GM12878 (cell line): Measurements from ENCODE around the gene AQP2. TPM values are rescaled to one million over a fixed set of nuclear protein-coding genes. Genes with fewer than 3 reads are reported as not detected.

Experiments used
- ATAC-seq: fragments of 200-7000 bp; cut with Tn5 transposase; 3 replicates; pipeline ENCODE4 v1.9.1; 2020; ENCODE audit warnings: mild to moderate bottlenecking, moderate library complexity
- BruUV-seq: library from RNA; stranded (reverse); fragments of 400-500 nt; replicated peaks from 2 replicates; lab custom pipeline; 2021; lab: Mats Ljungman, UMichigan
- CTCF ChIA-PET: fragments of 300-600 bp; sonication (Branson Sonifier 250); formaldehyde crosslinking; extraction: SDS; loops from one replicate; lab custom pipeline; 2021; ENCODE audit warnings: inconsistent platforms; lab: Yijun Ruan, JAX
- POLR2A ChIA-PET: fragments of 350-600 bp; formaldehyde crosslinking; extraction: SDS; loops from one replicate; lab custom pipeline; 2021; ENCODE audit warnings: inconsistent platforms; lab: Charles Lee
- RAD21 ChIA-PET: fragments of 300-600 bp; sonication (Branson Sonifier 250); formaldehyde crosslinking; loops from one replicate; lab custom pipeline; 2023; ENCODE audit warnings: antibody characterized with exemption; ENCODE audit not compliant: unreplicated experiment; lab: Charles Lee
- SMC1A ChIA-PET: fragments of 300-600 bp; sonication (Branson Sonifier 250); formaldehyde crosslinking; loops from one replicate; lab custom pipeline; 2023; ENCODE audit not compliant: unreplicated experiment, uncharacterized antibody; lab: Charles Lee
- DNase-seq: peaks from one replicate; pipeline ENCODE4 v3.0.0-alpha.2; 2011; ENCODE audit warnings: low read depth, low spot score
- FAIRE-seq: peaks from 3 replicates; lab custom pipeline; 2011; peaks lifted over from hg19 to GRCh38; lab: Jason Lieb, UNC
- H2AFZ ChIP-seq: 2 replicates; pipeline ENCODE4 v1.6.0; 2011; ENCODE audit warnings: low read depth, low read length, control low read depth; ENCODE audit not compliant: control insufficient read depth
- H3K27ac ChIP-seq: 2 replicates; pipeline ENCODE4 v1.5.1; 2011; ENCODE audit warnings: control low read depth; ENCODE audit not compliant: control insufficient read depth, insufficient read depth
- H3K27me3 ChIP-seq, 2 experiments: replicated peaks in 1 of 2; 2 replicates each; pipeline versions ENCODE4 v1.6.0 to v1.6.1; 2011; ENCODE audit warnings: low read length in 1 of 2; ENCODE audit not compliant: control insufficient read depth in 2 of 2, insufficient read depth in 2 of 2
- H3K36me3 ChIP-seq, 2 experiments: 2 replicates each; pipeline ENCODE4 v1.5.1; 2011; ENCODE audit warnings: low read length in 1 of 2; ENCODE audit not compliant: control insufficient read depth in 2 of 2, insufficient read depth in 2 of 2
- H3K4me1 ChIP-seq: 2 replicates; pipeline ENCODE4 v1.6.1; 2011; ENCODE audit warnings: mild to moderate bottlenecking, low read length, moderate library complexity, mixed read lengths; ENCODE audit not compliant: control insufficient read depth, insufficient read depth
- H3K4me2 ChIP-seq: 2 replicates; pipeline ENCODE4 v1.6.0; 2011; ENCODE audit warnings: control low read depth; ENCODE audit not compliant: control insufficient read depth, insufficient read depth
- H3K4me3 ChIP-seq: fragments of 200-600 bp; sonication (generic); 2 replicates; pipeline ENCODE4 v1.5.1; 2016
- H3K79me2 ChIP-seq: 2 replicates; pipeline ENCODE4 v1.6.0; 2011; ENCODE audit warnings: low read length; ENCODE audit not compliant: control insufficient read depth, insufficient read depth
- H3K9ac ChIP-seq: 2 replicates; pipeline ENCODE4 v1.8.0; 2011; ENCODE audit warnings: low read length, control low read depth, mixed read lengths; ENCODE audit not compliant: control insufficient read depth, insufficient read depth
- H3K9me3 ChIP-seq: replicated peaks from 3 replicates; pipeline ENCODE4 v1.5.1; 2011; ENCODE audit warnings: mild to moderate bottlenecking, low read length; ENCODE audit not compliant: control insufficient read depth, insufficient read depth
- H4K20me1 ChIP-seq: 2 replicates; pipeline ENCODE4 v1.6.0; 2011; ENCODE audit not compliant: control insufficient read depth, insufficient read depth
- CREB1 ChIP-seq: IDR thresholded peaks from 2 replicates; pipeline ENCODE4 v1.6.1; 2012; ENCODE audit warnings: low read depth, mild to moderate bottlenecking, inconsistent platforms
- EZH2 ChIP-seq: IDR thresholded peaks from 2 replicates; pipeline ENCODE4 v1.6.1; 2012; ENCODE audit warnings: low read depth, mild to moderate bottlenecking, control low read depth, inconsistent platforms, low read length, borderline replicate concordance; ENCODE audit not compliant: control insufficient read depth
- FOXM1 ChIP-seq: IDR thresholded peaks from 2 replicates; pipeline ENCODE4 v1.6.1; 2012; ENCODE audit warnings: low read depth, mild to moderate bottlenecking, inconsistent platforms, low read length, moderate library complexity
- IRF4 ChIP-seq: IDR thresholded peaks from 2 replicates; pipeline ENCODE4 v1.6.1; 2011; ENCODE audit warnings: low read depth, low read length
- MYC ChIP-seq: IDR thresholded peaks from 2 replicates; pipeline ENCODE4 v1.6.1; 2011; ENCODE audit warnings: mild to moderate bottlenecking, low read length, moderate library complexity, inconsistent platforms; ENCODE audit not compliant: insufficient read depth, insufficient replicate concordance, insufficient read length, severe bottlenecking
- NFXL1 ChIP-seq: fragments of 450-650 bp; IDR thresholded peaks from 2 replicates; pipeline ENCODE4 v1.6.1; 2017; ENCODE audit warnings: antibody characterized with exemption, mild to moderate bottlenecking, borderline replicate concordance
- RB1 ChIP-seq: fragments of 450-650 bp; formaldehyde crosslinking; IDR thresholded peaks from 2 replicates; pipeline ENCODE4 v1.6.1; 2017; ENCODE audit warnings: mild to moderate bottlenecking, borderline replicate concordance
- RFX5 ChIP-seq: IDR thresholded peaks from 2 replicates; pipeline ENCODE4 v1.6.1; 2011; ENCODE audit warnings: low read depth, low read length, improper control_type of control experiment
- SMAD5 ChIP-seq: IDR thresholded peaks from 2 replicates; pipeline ENCODE4 v1.6.1; 2016; ENCODE audit warnings: antibody characterized with exemption, low read depth
- STAT3 ChIP-seq: IDR thresholded peaks from 2 replicates; pipeline ENCODE4 v1.6.1; 2011; ENCODE audit warnings: low read depth, low read length, improper control_type of control experiment
- TCF7 ChIP-seq: IDR thresholded peaks from 2 replicates; pipeline ENCODE4 v1.6.1; 2014; ENCODE audit warnings: antibody characterized with exemption, borderline replicate concordance
- ZNF217 ChIP-seq: fragments of 450-650 bp; IDR thresholded peaks from 2 replicates; pipeline ENCODE4 v1.6.1; 2017; ENCODE audit warnings: antibody characterized with exemption, mild to moderate bottlenecking
- ZZZ3 ChIP-seq: IDR thresholded peaks from 2 replicates; pipeline ENCODE4 v1.6.1; 2011; ENCODE audit warnings: low read depth; ENCODE audit not compliant: control insufficient read depth, insufficient read length
- WGBS: methylation state at CpG from one replicate; pipeline ENCODE4 v1.1.6; 2016; ENCODE audit warnings: low lambda C conversion rate; ENCODE audit not compliant: insufficient replicate concordance, insufficient coverage; ENCODE audit errors: missing lambda C conversion rate; 5-methylcytosine and 5-hydroxymethylcytosine counted together
- in situ Hi-C: fragments of 300-500 bp; cut with MboI; formaldehyde crosslinking; loops from 9 replicates; pipeline ENCODE4 v1.14.3; 2018; ENCODE audit warnings: mixed read lengths
- intact Hi-C: fragments of 100-400 bp; cut with micrococcal nuclease; formaldehyde crosslinking; loops from one replicate; pipeline ENCODE4 v1.14.2; 2022; ENCODE audit not compliant: unreplicated experiment
- polyA plus RNA-seq, 11 experiments: library from polyadenylated mRNA; depleted of rRNA in 4 of 11; unstranded in 6 of 11; stranded (reverse) in 5 of 11; fragments of >200 nt; fragmentation: Nextera tagmentation in 4 of 11; fragmentation: Illumina TruSeq in 1 of 11; extraction: Ambion mirVana in 4 of 11; extraction: Trizol in 1 of 11; gene quantifications; 1 replicate in 1 of 11; 2 replicates in 10 of 11; pipeline versions ENCODE4 v1.2.1 to v1.2.3, GENCODE V29; 2011 to 2016; ENCODE audit warnings: inconsistent platforms in 2 of 11, missing spikeins in 2 of 11, low read depth in 1 of 11
- total RNA-seq, 4 experiments: library from RNA; depleted of rRNA in 3 of 4; stranded (reverse); fragments of >200 nt in 3 of 4; fragmentation: Illumina TruSeq in 1 of 4; extraction: Trizol in 1 of 4; gene quantifications; 2 replicates each; pipeline versions ENCODE4 v1.2.1 to v1.2.3, GENCODE V29; 2013 to 2021
- TF ChIP-seq, protein P1 (sequence below): fragments of 450-650 bp; formaldehyde crosslinking; IDR thresholded peaks from 2 replicates; pipeline ENCODE4 v1.4.0; 2022; ENCODE audit warnings: mild to moderate bottlenecking, moderate library complexity
- TF ChIP-seq, protein P2 (sequence below): fragments of 450-650 bp; IDR thresholded peaks from 2 replicates; pipeline ENCODE4 v1.6.1; 2018; ENCODE audit warnings: mild to moderate bottlenecking, low read depth, moderate library complexity; ENCODE audit not compliant: partially characterized antibody
- TF ChIP-seq, protein P3 (sequence below): fragments of 450-650 bp; IDR thresholded peaks from 2 replicates; pipeline ENCODE4 v1.6.1; 2017; ENCODE audit warnings: antibody characterized with exemption, mild to moderate bottlenecking, moderate library complexity

AQP2 gene
- total and polyA plus RNA-seq, 10 of the 15 experiments (the other 5 are each of a cell fraction or from before 2014, with no cell fraction given) = not detected

DNA sequence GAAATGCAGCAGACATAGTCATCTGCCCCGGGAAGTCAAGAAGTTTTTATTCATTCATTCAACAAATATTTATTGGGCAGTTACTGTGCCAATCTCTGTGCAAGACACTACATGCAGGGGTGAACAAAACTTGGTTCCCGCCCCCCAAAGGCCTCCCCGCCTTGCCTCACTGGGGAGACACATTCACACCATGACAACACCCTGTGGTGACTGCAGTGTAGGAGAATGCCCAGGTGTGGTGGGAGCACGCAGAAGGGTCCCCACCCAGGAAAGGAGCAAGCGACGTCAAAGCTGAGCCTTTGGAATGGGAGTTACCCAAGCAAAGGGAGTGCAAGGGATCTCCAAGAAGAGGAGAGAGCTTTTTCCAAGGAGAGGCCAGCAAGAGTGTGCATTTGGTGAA is 20.6 kb downstream of the AQP2 start:
- CTCF ChIA-PET = interaction anchor here (5.9 kb wide), 1 partner anchor 97 kb away, joined by 121 read pairs; no protein-coding TSS in a partner anchor
- Histone ChIP-seq H3K4me2 (no peak overlapping the region), H3K36me3 (no peaks in the 10 kb centered on the region), H3K79me2 (no peaks in the 10 kb centered on the region), H3K4me1 (peaks cover 8% of the 10 kb centered on the region), H2AFZ (no peak overlapping the region), H3K27me3 (peaks cover 4 to 5% of the 10 kb centered on the region in 2 experiments; a peak in 2 of 4 replicates), H3K9ac (no peak overlapping the region), H3K27ac (no peak overlapping the region), H4K20me1 (no peaks in the 10 kb centered on the region), H3K4me3 (no peak overlapping the region), H3K9me3 (no peaks in the 10 kb centered on the region)
- no peak for ATAC-seq
- POLR2A ChIA-PET = interaction anchor here (0.6 kb wide), 1 partner anchor 53 kb away, joined by 4 read pairs; no protein-coding TSS in a partner anchor
- RAD21 ChIA-PET = interaction anchor here (0.6 kb wide), 1 partner anchor 39 kb away, joined by 3 read pairs; no protein-coding TSS in a partner anchor
- intact Hi-C loops = no loop called here
- no TSS peak for BruUV-seq
- 58% methylated on average over 6 of the region's 6 CpGs for WGBS
- in situ Hi-C loops = loop anchor here (5.0 kb wide), 1 partner anchor 96 kb away; no protein-coding TSS in a partner anchor
- DNase-seq = no peak
- no peak for FAIRE-seq
- SMC1A ChIA-PET = interaction anchor here (0.6 kb wide), 1 partner anchor 325 kb away, joined by 3 read pairs; no protein-coding TSS in a partner anchor
- TF ChIP-seq MYC (no peak), RB1 (no peak), RFX5 (no peak), FOXM1 (no peak), SMAD5 (no peak), ZZZ3 (no peak), TCF7 (no peak), CREB1 (no peak), IRF4 (no peak), STAT3 (no peak), EZH2 (no peak), NFXL1 (no peak), ZNF217 (no peak)
- TF ChIP-seq, protein P1, sequence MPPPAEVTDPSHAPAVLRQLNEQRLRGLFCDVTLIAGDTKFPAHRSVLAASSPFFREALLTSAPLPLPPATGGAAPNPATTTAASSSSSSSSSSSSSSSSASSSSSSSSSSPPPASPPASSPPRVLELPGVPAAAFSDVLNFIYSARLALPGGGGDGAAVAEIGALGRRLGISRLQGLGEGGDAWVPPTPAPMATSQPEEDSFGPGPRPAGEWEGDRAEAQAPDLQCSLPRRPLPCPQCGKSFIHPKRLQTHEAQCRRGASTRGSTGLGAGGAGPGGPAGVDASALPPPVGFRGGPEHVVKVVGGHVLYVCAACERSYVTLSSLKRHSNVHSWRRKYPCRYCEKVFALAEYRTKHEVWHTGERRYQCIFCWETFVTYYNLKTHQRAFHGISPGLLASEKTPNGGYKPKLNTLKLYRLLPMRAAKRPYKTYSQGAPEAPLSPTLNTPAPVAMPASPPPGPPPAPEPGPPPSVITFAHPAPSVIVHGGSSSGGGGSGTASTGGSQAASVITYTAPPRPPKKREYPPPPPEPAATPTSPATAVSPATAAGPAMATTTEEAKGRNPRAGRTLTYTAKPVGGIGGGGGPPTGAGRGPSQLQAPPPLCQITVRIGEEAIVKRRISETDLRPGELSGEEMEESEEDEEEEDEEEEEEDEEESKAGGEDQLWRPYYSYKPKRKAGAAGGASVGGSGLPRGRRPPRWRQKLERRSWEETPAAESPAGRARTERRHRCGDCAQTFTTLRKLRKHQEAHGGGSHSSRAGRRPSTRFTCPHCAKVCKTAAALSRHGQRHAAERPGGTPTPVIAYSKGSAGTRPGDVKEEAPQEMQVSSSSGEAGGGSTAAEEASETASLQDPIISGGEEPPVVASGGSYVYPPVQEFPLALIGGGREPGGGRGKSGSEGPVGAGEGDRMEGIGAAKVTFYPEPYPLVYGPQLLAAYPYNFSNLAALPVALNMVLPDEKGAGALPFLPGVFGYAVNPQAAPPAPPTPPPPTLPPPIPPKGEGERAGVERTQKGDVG (CRISPR knock-in tag) = no peak
- TF ChIP-seq, protein P2, sequence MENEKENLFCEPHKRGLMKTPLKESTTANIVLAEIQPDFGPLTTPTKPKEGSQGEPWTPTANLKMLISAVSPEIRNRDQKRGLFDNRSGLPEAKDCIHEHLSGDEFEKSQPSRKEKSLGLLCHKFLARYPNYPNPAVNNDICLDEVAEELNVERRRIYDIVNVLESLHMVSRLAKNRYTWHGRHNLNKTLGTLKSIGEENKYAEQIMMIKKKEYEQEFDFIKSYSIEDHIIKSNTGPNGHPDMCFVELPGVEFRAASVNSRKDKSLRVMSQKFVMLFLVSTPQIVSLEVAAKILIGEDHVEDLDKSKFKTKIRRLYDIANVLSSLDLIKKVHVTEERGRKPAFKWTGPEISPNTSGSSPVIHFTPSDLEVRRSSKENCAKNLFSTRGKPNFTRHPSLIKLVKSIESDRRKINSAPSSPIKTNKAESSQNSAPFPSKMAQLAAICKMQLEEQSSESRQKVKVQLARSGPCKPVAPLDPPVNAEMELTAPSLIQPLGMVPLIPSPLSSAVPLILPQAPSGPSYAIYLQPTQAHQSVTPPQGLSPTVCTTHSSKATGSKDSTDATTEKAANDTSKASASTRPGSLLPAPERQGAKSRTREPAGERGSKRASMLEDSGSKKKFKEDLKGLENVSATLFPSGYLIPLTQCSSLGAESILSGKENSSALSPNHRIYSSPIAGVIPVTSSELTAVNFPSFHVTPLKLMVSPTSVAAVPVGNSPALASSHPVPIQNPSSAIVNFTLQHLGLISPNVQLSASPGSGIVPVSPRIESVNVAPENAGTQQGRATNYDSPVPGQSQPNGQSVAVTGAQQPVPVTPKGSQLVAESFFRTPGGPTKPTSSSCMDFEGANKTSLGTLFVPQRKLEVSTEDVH = no peak
- TF ChIP-seq, protein P3, sequence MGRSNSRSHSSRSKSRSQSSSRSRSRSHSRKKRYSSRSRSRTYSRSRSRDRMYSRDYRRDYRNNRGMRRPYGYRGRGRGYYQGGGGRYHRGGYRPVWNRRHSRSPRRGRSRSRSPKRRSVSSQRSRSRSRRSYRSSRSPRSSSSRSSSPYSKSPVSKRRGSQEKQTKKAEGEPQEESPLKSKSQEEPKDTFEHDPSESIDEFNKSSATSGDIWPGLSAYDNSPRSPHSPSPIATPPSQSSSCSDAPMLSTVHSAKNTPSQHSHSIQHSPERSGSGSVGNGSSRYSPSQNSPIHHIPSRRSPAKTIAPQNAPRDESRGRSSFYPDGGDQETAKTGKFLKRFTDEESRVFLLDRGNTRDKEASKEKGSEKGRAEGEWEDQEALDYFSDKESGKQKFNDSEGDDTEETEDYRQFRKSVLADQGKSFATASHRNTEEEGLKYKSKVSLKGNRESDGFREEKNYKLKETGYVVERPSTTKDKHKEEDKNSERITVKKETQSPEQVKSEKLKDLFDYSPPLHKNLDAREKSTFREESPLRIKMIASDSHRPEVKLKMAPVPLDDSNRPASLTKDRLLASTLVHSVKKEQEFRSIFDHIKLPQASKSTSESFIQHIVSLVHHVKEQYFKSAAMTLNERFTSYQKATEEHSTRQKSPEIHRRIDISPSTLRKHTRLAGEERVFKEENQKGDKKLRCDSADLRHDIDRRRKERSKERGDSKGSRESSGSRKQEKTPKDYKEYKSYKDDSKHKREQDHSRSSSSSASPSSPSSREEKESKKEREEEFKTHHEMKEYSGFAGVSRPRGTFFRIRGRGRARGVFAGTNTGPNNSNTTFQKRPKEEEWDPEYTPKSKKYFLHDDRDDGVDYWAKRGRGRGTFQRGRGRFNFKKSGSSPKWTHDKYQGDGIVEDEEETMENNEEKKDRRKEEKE = no peak
